Heart right ventricle (tissue), 16 donors: ENCODE data around the gene SAPCD2. TPM values are rescaled to one million over a fixed set of nuclear protein-coding genes. Genes with fewer than 3 reads are reported as not detected.

Experiments used
- ATAC-seq, 8 donors: fragments of 200-7000 bp; cut with Tn5 transposase; one replicate each; pipeline ENCODE4 v1.9.1; 2020; ENCODE audit warnings: mild to moderate bottlenecking in 8 of 8, moderate library complexity in 8 of 8, moderate number of reproducible peaks in 1 of 8
- DNase-seq, 2 donors: peaks; one replicate each; pipeline ENCODE4 v3.0.0-alpha.2; 2020
- H3K27ac ChIP-seq, 10 donors: fragments of 200-600 bp; sonication (generic) in 2 of 10; one replicate each; pipeline versions ENCODE4 v1.5.0 to v1.8.0; 2020 to 2022; ENCODE audit warnings: mild to moderate bottlenecking in 3 of 10
- H3K27me3 ChIP-seq, 7 donors: fragments of 200-600 bp; one replicate each; pipeline ENCODE4 v1.8.0; 2021 to 2022; ENCODE audit warnings: mild to moderate bottlenecking in 2 of 7
- H3K36me3 ChIP-seq, 9 donors: fragments of 200-600 bp; sonication (generic) in 1 of 9; one replicate each; pipeline versions ENCODE4 v1.5.0 to v1.8.0; 2020 to 2022; ENCODE audit warnings: mild to moderate bottlenecking in 2 of 9
- H3K4me1 ChIP-seq, 9 donors: fragments of 200-600 bp; sonication (generic) in 1 of 9; one replicate each; pipeline versions ENCODE4 v1.5.0 to v1.8.0; 2020 to 2022; ENCODE audit warnings: mild to moderate bottlenecking in 4 of 9
- H3K4me3 ChIP-seq, 10 donors: fragments of 200-600 bp; sonication (generic) in 2 of 10; one replicate each; pipeline versions ENCODE4 v1.5.0 to v1.8.0; 2020 to 2022; ENCODE audit warnings: mild to moderate bottlenecking in 7 of 10, moderate library complexity in 2 of 10
- H3K9me3 ChIP-seq, 11 donors: fragments of 200-600 bp in 10 of 11; sonication (generic) in 2 of 11; one replicate each; pipeline versions ENCODE4 v1.5.0 to v1.8.0; 2013 to 2022; ENCODE audit warnings: mild to moderate bottlenecking in 2 of 11, control low read depth in 1 of 11, moderate library complexity in 1 of 11
- WGBS, 2 donors: extraction: QIAGEN DNeasy Blood & Tissue Kit; methylation state at CpG; one replicate each; pipeline ENCODE4 v1.1.7; 2013; ENCODE audit warnings: inconsistent platforms in 1 of 2; 5-methylcytosine and 5-hydroxymethylcytosine counted together
- intact Hi-C, 10 donors: fragments of 100-400 bp; cut with DNase I; formaldehyde crosslinking; loops; one replicate each; pipeline versions ENCODE4 v1.11.1 to v1.14.2; 2022
- polyA plus RNA-seq, 2 donors: library from polyadenylated mRNA; stranded (reverse); fragments of 200-250 nt; gene quantifications; one replicate each; pipeline ENCODE4 v1.2.3, GENCODE V29; 2013
- total RNA-seq, 10 donors: library from RNA; stranded (reverse); fragmentation: NEBNext Ultra II Directional in 3 of 10; extraction: Animal tissue kit (Norgen Biotek cat#: 25700) in 3 of 10; gene quantifications; one replicate each; pipeline versions ENCODE4 v1.2.1 to v1.2.4, GENCODE V29; 2021 to 2023
- TF ChIP-seq, protein P1 (sequence below), 9 donors: fragments of 200-600 bp; sonication (generic) in 2 of 9; IDR thresholded peaks; one replicate each; pipeline versions ENCODE4 v1.5.0 to v1.8.0; 2021 to 2022; ENCODE audit warnings: antibody characterized with exemption in 9 of 9, mild to moderate bottlenecking in 5 of 9, moderate library complexity in 1 of 9
- donor health status: Arrhythmogenic right ventricular cardiomyopathy.
- donor health status: ischemic (EF 13 %, LVEDD 7.1; RV severe dilation, severe dysfunction).
- donor health status: healthy with polysubstance abuse.
- donor health status: DM: no; HTN: yes; CAD: no.
- donor health status: DM: no; HTN: no; CAD: no.
- donor health status: ischemic (EF 25% LVEDD 6.9; RV normal size, moderate dysfunction).
- donor health status: ischemic (EF 25% LVEDD 5.7; RV mildly dilated, moderate dysfunction).
- donor health status: healthy.
- donor health status: DM: yes; HTN: yes; CAD: no.
- donor health status: Ischemic cardiomyopathy.
- donor health status: ischemic (EF 35%, LVEDD 5.7; RV mildly dilated, moderate dysfunction).
- donor health status: nonischemic (EF 11% LVEDD 7.7; RV severe dilation, severe dysfunction).
- donor health status: DM: yes; HTN: yes; CAD: no.
- donor health status: PGD.
- donor health status: ischemic (EF 29% LVEDD 5.4; RV normal size, mild dysfunction).
- donor health status: nonischemic (EF 23%, LVEDD 6.1; RV moderate dilation, normal function).

Gene SAPCD2
- total and polyA plus RNA-seq, 12 donors, result 0.06 to 1.1 (median 0.13) TPM; not detected in 1

DNA sequence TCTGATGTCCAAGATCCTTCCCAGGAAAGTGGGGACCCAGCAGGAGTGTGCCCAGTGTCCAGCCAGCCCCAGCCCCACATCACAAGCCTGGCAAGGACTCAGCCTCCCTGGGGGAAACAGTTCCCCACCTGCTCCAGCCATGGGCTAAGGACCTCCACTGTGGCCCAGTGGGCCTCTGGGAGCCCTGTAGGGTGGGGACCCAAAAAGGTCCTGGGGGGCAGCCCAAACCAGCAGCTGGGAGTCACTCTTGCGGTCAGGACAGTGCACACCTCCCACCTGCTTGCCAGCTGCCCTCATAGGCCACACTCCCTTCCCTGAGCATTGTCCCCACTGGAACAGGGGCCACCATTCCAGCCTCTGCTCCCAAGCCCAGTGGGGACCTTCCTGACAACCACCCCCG is 44.0 kb downstream of the SAPCD2 start:
- 85% methylated on average over 2 of the region's 2 CpGs for WGBS, 2 donors
- TF ChIP-seq, protein P1, sequence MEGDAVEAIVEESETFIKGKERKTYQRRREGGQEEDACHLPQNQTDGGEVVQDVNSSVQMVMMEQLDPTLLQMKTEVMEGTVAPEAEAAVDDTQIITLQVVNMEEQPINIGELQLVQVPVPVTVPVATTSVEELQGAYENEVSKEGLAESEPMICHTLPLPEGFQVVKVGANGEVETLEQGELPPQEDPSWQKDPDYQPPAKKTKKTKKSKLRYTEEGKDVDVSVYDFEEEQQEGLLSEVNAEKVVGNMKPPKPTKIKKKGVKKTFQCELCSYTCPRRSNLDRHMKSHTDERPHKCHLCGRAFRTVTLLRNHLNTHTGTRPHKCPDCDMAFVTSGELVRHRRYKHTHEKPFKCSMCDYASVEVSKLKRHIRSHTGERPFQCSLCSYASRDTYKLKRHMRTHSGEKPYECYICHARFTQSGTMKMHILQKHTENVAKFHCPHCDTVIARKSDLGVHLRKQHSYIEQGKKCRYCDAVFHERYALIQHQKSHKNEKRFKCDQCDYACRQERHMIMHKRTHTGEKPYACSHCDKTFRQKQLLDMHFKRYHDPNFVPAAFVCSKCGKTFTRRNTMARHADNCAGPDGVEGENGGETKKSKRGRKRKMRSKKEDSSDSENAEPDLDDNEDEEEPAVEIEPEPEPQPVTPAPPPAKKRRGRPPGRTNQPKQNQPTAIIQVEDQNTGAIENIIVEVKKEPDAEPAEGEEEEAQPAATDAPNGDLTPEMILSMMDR (IDR thresholded peaks at IDR 0.05), result no peak
- peaks cover 0 to 7% (median 0%) of the 10 kb centered on the region in 9 donors for H3K36me3 ChIP-seq
- no peak overlapping the region for H3K27ac ChIP-seq
- H3K9me3 ChIP-seq, result no peaks in the 10 kb centered on the region
- no peaks in the 10 kb centered on the region for H3K27me3 ChIP-seq
- H3K4me3 ChIP-seq, result no peak overlapping the region
- ATAC-seq (no peak), DNase-seq (no peak)
- intact Hi-C loops, result loop anchor here in 2 of 10 donors (5.0 to 10.0 kb wide), 2 partner anchors 182 to 234 kb away; partner anchors contain the start of genes AJM1 (in 1 of the 2), PHPT1 (in 1 of the 2) and TMEM141 (in 1 of the 2)
- H3K4me1 ChIP-seq, result peaks cover 12 to 37% (median 30%) of the 10 kb centered on the region in 9 donors

DNA sequence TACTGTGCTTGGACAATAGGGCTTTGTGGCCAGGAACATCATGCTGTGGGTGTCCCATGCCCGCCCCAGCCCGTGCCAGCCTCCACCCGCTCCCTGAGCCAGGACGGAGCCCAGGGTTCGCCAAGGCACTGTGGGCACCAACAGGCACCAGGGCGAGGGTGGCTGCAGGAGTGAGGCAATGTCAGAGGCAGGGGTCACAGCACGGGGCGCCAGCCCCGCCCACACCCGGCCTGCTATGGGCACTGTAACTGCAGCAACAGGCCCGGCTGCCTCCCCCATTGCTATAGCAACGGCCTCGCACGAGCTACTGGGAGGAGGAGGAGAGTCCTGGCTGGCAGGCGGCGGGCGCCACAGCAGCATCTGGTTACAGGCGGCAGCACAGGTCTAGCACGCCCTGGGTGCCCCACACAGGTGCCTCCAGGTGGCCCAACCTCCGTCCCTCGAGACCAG is 44.8 kb downstream of the SAPCD2 start:
- no peak overlapping the region for H3K27ac ChIP-seq
- 88 to 93% methylated on average over 20 to 21 of the region's 21 CpGs for WGBS, 2 donors
- intact Hi-C loops, result loop anchor here in 2 of 10 donors (5.0 to 10.0 kb wide), 2 partner anchors 181 to 233 kb away; partner anchors contain the start of genes AJM1 (in 1 of the 2), PHPT1 (in 1 of the 2) and TMEM141 (in 1 of the 2)
- H3K27me3 ChIP-seq, result no peaks in the 10 kb centered on the region
- no peaks in the 10 kb centered on the region for H3K9me3 ChIP-seq
- peaks cover 0 to 15% (median 0%) of the 10 kb centered on the region in 9 donors for H3K36me3 ChIP-seq
- peaks cover 12 to 33% (median 29%) of the 10 kb centered on the region in 9 donors for H3K4me1 ChIP-seq
- no peak overlapping the region for H3K4me3 ChIP-seq
- TF ChIP-seq, protein P1 (IDR thresholded peaks at IDR 0.05), result no peak
- no peak for DNase-seq
- ATAC-seq, result no peak

DNA sequence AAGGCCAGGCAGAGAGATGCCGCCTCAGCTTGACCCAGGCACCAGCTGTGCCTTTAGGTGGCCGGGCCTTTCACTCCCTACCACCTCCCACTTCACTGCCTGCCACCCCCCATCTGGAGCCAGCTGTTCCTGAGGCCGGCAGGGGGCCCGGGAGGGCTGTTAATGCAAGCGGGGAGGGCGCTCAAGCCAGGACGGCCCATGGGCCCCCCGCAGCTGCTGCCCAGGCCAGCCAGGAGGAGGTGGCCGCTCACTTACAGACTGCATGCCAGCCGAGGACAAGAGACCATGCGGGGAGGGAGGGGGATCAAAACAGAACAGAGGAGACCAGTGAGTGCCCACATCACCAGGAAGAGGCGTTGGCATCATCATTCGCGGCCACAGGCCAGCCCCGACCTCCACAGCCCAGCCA is 46.8 kb downstream of the SAPCD2 start:
- TF ChIP-seq, protein P1 (IDR thresholded peaks at IDR 0.05), result no peak
- peaks cover 10 to 20% (median 14%) of the 10 kb centered on the region in 9 donors for H3K4me1 ChIP-seq
- no peak for ATAC-seq
- no peak overlapping the region for H3K27ac ChIP-seq
- no peaks in the 10 kb centered on the region for H3K9me3 ChIP-seq
- intact Hi-C loops, result loop anchor here in 1 of 10 donors (10.0 kb wide), 1 partner anchor 179 kb away; the partner anchor contains the start of genes AJM1 and PHPT1
- H3K27me3 ChIP-seq, result no peaks in the 10 kb centered on the region
- H3K36me3 ChIP-seq, result peaks cover 0 to 32% (median 0%) of the 10 kb centered on the region in 9 donors
- H3K4me3 ChIP-seq, result no peak overlapping the region
- no peak for DNase-seq
- 86 to 88% methylated on average over 15 of the region's 15 CpGs for WGBS, 2 donors

DNA sequence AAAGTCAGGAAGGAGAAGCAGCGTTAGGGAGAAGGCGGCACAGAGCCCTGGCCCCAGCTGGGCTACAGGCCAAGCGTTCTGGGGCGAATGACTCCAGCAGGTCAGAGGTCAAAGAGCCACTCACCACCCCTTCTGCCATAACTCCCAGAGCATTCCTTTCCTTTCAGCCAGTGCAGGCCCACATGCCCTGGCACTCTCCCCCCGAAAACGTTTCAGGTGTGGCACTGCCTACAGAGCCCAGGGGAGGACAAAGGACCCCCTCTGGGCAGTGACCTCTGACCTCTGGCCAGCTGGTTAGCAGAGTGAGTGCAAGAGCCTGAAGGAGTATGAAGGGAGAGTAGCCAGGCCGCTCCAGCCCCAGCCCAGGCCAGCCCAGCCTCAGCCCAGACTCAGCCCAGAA is 47.2 kb downstream of the SAPCD2 start:
- Histone ChIP-seq H3K27me3 (no peaks in the 10 kb centered on the region), H3K9me3 (no peaks in the 10 kb centered on the region), H3K4me1 (peaks cover 8 to 17% (median 12%) of the 10 kb centered on the region in 9 donors), H3K36me3 (peaks cover 0 to 32% (median 0%) of the 10 kb centered on the region in 9 donors), H3K4me3 (no peak overlapping the region), H3K27ac (no peak overlapping the region)
- TF ChIP-seq, protein P1 (IDR thresholded peaks at IDR 0.05), result no peak
- ATAC-seq, result no peak
- 82 to 88% methylated on average over 7 of the region's 7 CpGs for WGBS, 2 donors
- intact Hi-C loops, result loop anchor here in 1 of 10 donors (10.0 kb wide), 1 partner anchor 178 kb away; the partner anchor contains the start of genes AJM1 and PHPT1
- no peak for DNase-seq
